ENCODE results near the gene ETV1.
A peak's percentile ranks its signal among the peaks of the same experiment; 100 is the strongest.

ETV1 gene

DNA sequence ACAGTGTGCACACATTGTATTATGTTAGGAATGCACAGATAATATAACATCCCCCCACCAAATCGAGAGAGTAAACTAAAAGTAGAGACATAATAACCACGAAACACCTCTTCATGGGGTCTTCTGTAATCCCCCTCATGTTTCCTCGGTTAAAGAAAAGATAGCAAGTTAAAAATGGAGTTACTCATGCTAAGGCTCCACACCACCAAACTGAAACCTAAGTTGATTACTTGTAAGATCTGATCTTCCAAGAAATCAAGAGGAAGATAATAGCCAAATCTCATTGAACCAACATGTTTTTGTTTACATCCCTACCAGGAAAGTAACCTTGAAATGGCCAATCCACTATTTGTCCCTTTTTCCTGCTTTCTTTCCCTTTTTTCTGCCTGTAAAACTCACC is 11.7 kb upstream of the ETV1 start:
- H3K4me3 ChIP-seq (ENCODE audit: extremely low read depth, insufficient read depth, low read length, poor library complexity, severe bottlenecking) = no peak overlapping the region
- H3K36me3 ChIP-seq (ENCODE audit: control insufficient read depth, insufficient read depth, low read length) = no peaks in the 10 kb centered on the region
- no peaks in the 10 kb centered on the region for H3K9me3 ChIP-seq (ENCODE audit: control insufficient read depth, low read length)
- no peak overlapping the region for H3K27ac ChIP-seq (ENCODE audit: low read depth, low read length, severe bottlenecking)
- H3K4me1 ChIP-seq (ENCODE audit: control insufficient read depth, insufficient read depth, low read length, poor library complexity, severe bottlenecking) = no peaks in the 10 kb centered on the region
- 100% methylated on average over 3 of the region's 3 CpGs; no CpG with 5 or more reads in 1 of the 2 experiments for WGBS, 2 experiments (ENCODE audit: insufficient coverage in 2 of 2)

DNA sequence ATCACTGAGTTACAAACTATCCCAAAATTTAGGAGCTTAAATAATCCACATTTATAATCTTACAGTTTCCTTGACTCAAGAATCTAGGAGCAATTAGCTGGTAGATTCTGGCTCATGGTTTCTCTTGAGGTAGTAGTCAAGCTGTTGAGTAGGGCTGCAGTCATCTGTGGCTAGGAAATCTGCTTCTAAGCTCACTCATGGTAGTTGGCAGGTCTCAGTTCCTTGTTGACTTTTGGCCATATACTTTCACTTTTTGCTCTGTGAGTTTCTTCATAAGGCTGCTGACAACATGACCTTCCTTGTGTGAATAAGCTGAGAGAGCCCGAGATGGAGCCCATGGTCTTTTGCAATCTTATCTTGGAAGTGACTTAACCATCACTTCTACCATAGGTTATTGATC is 10.8 kb upstream of the ETV1 start:
- H3K36me3 ChIP-seq (ENCODE audit: control insufficient read depth, insufficient read depth, low read length) = no peaks in the 10 kb centered on the region
- no peaks in the 10 kb centered on the region for H3K4me1 ChIP-seq (ENCODE audit: control insufficient read depth, insufficient read depth, low read length, poor library complexity, severe bottlenecking)
- H3K4me3 ChIP-seq (ENCODE audit: extremely low read depth, insufficient read depth, low read length, poor library complexity, severe bottlenecking) = no peak overlapping the region
- H3K27ac ChIP-seq (ENCODE audit: low read depth, low read length, severe bottlenecking) = no peak overlapping the region
- WGBS, 2 experiments (ENCODE audit: insufficient coverage in 2 of 2) = no CpG with 5 or more reads among the region's 1 CpG
- no peaks in the 10 kb centered on the region for H3K9me3 ChIP-seq (ENCODE audit: control insufficient read depth, low read length)

DNA sequence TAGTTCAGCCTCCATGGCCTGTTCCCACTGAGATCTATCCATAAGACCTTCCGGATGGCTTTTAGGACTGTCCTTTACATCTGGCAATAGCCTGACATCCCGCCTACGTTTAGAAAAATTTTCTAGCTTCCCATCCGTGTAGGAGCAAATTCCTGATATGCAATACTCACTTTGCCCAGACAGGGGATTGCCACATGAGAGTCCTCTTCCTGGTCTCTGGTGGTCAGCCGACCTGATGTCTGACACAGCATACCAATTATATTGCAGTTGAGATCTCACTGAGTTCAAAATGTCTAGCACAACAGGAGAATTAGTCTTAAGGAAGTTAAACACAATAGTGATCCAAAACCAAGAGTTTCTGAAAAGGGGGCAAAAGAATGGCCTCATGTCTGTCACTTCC is 9.4 kb upstream of the ETV1 start:
- H3K4me1 ChIP-seq (ENCODE audit: control insufficient read depth, insufficient read depth, low read length, poor library complexity, severe bottlenecking) = no peaks in the 10 kb centered on the region
- H3K4me3 ChIP-seq (ENCODE audit: extremely low read depth, insufficient read depth, low read length, poor library complexity, severe bottlenecking) = no peak overlapping the region
- no peaks in the 10 kb centered on the region for H3K36me3 ChIP-seq (ENCODE audit: control insufficient read depth, insufficient read depth, low read length)
- H3K27ac ChIP-seq (ENCODE audit: low read depth, low read length, severe bottlenecking) = no peak overlapping the region
- no peaks in the 10 kb centered on the region for H3K9me3 ChIP-seq (ENCODE audit: control insufficient read depth, low read length)
- 72 to 81% methylated on average over 3 to 4 of the region's 5 CpGs for WGBS, 2 experiments (ENCODE audit: insufficient coverage in 2 of 2)

DNA sequence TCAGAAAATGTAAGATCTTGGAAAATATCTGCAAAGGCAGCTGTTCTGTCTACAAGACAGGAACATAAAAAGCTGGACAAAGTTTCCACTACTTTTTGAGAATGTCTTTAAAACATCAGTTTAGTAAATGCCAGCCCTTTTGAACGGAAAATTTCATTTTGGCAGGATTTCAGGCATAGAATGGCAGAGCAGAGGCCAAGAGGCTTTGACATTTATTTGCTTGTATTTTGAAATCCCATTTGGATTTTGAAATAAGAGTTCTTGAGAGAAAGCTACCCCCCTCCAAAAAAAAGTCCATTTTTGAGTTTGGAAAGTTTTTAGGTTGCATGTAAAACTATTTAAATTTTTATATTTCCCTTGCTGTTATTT is 3.1 kb upstream of the ETV1 start:
- WGBS, 2 experiments (ENCODE audit: insufficient coverage in 2 of 2) = 83 to 100% methylated on average over 1 of the region's 1 CpG
- Histone ChIP-seq H3K4me1 (ENCODE audit: control insufficient read depth, insufficient read depth, low read length, poor library complexity, severe bottlenecking) (peaks cover 10% of the 10 kb centered on the region), H3K4me3 (ENCODE audit: extremely low read depth, insufficient read depth, low read length, poor library complexity, severe bottlenecking) (no peak overlapping the region), H3K36me3 (ENCODE audit: control insufficient read depth, insufficient read depth, low read length) (no peaks in the 10 kb centered on the region), H3K9me3 (ENCODE audit: control insufficient read depth, low read length) (no peaks in the 10 kb centered on the region), H3K27ac (ENCODE audit: low read depth, low read length, severe bottlenecking) (peak overlapping the region; percentile 98)

DNA sequence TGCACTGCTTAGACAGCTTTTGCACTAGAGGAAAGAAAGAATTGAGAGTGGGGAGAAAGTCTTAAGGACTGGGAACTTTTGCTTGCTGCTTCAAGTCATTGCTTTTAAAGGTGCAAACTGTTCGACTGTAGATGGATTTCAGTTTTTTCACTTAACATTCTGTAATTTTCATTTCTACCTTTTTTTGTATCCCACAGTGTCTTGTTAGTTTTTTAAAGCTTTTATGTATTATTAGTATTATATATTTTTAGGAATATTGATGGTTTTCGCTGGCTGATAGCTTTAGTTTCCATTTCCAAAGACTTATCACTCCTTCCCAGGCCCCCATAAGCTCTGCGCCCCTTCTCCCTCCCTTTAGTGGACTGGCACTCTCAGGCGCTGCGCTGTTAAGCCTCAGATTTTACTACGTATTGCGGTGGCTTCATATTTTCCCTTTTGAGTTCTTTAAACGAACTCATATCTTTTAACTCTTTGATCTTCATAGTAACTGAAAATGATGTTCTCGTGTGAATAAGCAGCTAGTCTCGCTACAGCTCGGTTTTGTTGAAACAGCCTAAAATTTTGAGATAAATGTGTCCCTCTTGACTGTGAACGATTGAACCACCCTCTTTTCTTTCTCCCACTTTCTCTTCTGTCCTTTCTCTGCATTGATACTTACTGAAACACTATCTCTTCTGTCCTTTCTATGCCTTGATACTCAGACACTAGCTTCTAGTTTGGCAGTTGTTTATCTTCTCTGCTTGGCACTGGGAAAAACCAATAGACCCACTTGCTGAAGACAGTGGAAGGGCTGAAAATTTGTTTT is 2.5 kb upstream of the ETV1 start:
- WGBS, 2 experiments (ENCODE audit: insufficient coverage in 2 of 2) = 79 to 82% methylated on average over 5 to 10 of the region's 12 CpGs
- Histone ChIP-seq H3K36me3 (ENCODE audit: control insufficient read depth, insufficient read depth, low read length) (no peaks in the 10 kb centered on the region), H3K27ac (ENCODE audit: low read depth, low read length, severe bottlenecking) (peak overlapping the region; percentile 98), H3K4me3 (ENCODE audit: extremely low read depth, insufficient read depth, low read length, poor library complexity, severe bottlenecking) (peak overlapping the region; percentile 31), H3K9me3 (ENCODE audit: control insufficient read depth, low read length) (no peaks in the 10 kb centered on the region), H3K4me1 (ENCODE audit: control insufficient read depth, insufficient read depth, low read length, poor library complexity, severe bottlenecking) (peaks cover 10% of the 10 kb centered on the region)

DNA sequence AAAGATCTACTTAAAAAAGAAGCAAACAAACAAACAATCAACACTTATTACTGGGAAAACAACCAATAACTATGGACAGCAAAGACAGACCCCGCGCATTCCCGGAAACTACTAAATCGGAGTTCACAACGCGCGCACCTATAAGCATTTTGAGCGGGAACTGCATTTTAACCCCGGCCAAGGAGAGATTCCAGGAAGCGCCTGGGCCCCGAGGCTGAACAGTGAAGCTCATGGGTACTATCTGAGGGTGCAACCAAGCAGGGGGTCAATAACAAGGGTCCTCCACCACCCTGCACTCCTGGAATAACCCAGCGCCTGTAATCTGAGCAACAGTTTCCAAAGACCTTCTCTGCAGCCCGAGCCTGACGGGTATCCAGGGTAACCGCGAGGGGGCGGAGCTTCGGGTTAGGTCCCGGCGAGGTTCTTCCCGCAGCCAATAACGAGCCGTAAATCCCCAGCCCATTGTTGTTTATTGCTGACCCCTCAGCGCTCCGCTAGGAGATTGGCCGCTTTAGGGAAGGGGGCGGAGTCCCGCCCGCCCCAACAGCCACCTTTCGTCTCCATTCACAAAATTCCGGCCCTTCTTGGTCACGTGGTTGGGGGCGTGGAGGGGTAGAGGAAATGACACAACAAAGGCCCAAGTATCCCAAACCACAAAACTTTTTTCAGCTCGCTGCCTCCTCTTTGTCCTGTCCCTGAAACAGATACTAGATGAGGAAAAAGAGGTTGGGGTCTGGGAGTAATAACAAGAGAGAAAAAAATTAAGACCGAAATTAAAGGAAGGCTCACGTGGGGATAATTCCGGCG is 1.7 kb upstream of the ETV1 start:
- Histone ChIP-seq H3K4me1 (ENCODE audit: control insufficient read depth, insufficient read depth, low read length, poor library complexity, severe bottlenecking) (peaks cover 13% of the 10 kb centered on the region), H3K36me3 (ENCODE audit: control insufficient read depth, insufficient read depth, low read length) (no peaks in the 10 kb centered on the region), H3K9me3 (ENCODE audit: control insufficient read depth, low read length) (no peaks in the 10 kb centered on the region), H3K27ac (ENCODE audit: low read depth, low read length, severe bottlenecking) (peak overlapping the region; percentile 98), H3K4me3 (ENCODE audit: extremely low read depth, insufficient read depth, low read length, poor library complexity, severe bottlenecking) (peak overlapping the region; percentile 56)
- 0 to 3% methylated on average over 24 to 29 of the region's 38 CpGs for WGBS, 2 experiments (ENCODE audit: insufficient coverage in 2 of 2)

DNA sequence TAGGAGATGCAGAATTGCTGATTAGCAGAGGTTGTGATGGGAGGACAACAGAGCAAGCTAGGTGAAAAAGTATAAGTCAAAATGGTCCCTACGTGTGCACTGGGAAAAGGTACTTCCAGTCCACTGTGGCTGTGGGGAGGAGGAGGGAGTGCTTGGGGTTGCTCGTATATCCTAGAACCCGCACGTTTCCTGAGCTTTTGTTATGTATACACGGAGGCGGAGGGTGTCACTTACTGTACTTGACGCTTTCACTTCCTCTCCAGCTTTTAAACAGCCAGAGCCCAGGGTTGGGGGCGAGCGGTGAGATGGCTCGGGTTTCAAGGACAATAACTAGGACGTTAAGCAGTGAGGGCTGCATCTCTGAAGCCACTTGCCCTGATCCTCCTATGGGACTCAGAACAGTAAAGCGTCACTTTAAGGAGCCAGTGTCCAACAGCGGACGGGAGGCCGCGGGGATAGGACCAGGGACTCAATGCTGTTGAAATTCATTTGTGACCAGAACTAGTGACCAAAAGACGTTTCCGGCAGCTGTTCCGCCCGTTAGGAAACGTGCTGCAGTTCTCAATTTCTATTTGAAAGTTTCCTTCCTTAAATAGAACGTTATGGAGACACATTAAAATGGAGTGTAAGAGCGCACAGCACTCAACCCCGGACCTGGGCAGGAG is 985 bp upstream of the ETV1 start:
- H3K4me1 ChIP-seq (ENCODE audit: control insufficient read depth, insufficient read depth, low read length, poor library complexity, severe bottlenecking) = peaks cover 14% of the 10 kb centered on the region
- no peaks in the 10 kb centered on the region for H3K36me3 ChIP-seq (ENCODE audit: control insufficient read depth, insufficient read depth, low read length)
- peak overlapping the region; percentile 56 for H3K4me3 ChIP-seq (ENCODE audit: extremely low read depth, insufficient read depth, low read length, poor library complexity, severe bottlenecking)
- 1% methylated on average over 19 to 21 of the region's 24 CpGs for WGBS, 2 experiments (ENCODE audit: insufficient coverage in 2 of 2)
- no peaks in the 10 kb centered on the region for H3K9me3 ChIP-seq (ENCODE audit: control insufficient read depth, low read length)
- H3K27ac ChIP-seq (ENCODE audit: low read depth, low read length, severe bottlenecking) = peak overlapping the region; percentile 96

DNA sequence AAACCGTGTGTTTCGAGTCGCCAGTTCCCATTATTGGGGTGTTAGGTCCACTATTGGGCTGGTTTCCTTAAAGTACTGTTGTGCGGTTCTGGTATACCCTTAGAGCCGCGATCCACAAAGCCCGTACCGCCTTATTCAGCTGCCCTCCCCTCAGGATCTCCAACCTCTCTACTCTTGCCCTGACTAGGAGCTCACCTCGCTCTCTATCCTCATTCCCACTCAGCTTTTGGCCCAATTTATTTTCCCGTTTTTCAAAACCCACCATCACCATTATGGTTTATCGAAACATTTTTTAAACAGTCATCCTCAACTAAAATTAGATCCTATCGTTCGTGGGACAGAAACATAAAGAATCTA is 461 bp upstream of the ETV1 start:
- WGBS, 2 experiments (ENCODE audit: insufficient coverage in 2 of 2) = 0% methylated on average over 9 to 10 of the region's 13 CpGs
- Histone ChIP-seq H3K4me1 (ENCODE audit: control insufficient read depth, insufficient read depth, low read length, poor library complexity, severe bottlenecking) (peaks cover 14% of the 10 kb centered on the region), H3K27ac (ENCODE audit: low read depth, low read length, severe bottlenecking) (peak overlapping the region; percentile 96), H3K9me3 (ENCODE audit: control insufficient read depth, low read length) (no peaks in the 10 kb centered on the region), H3K4me3 (ENCODE audit: extremely low read depth, insufficient read depth, low read length, poor library complexity, severe bottlenecking) (peak overlapping the region; percentile 56), H3K36me3 (ENCODE audit: control insufficient read depth, insufficient read depth, low read length) (no peaks in the 10 kb centered on the region)

DNA sequence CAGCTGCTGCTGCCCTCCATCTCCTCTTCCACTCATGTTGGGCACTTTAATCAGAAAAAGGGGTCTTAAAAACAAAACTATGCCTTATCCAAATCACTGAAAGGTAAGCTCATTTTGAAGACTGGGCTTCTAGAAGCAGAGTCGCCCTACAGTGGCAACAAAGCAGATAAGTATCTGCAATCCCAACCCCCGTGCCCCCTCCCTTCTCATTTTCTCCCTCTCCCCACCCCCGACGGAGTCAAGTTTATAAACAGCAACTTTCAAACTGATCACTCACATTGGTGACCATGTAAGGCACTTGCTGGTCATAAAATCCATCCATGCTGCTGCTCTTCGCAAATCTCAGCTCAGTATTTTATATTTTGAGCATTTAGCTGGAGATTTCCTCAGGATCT is 738 bp downstream of the ETV1 start:
- no peaks in the 10 kb centered on the region for H3K9me3 ChIP-seq (ENCODE audit: control insufficient read depth, low read length)
- H3K27ac ChIP-seq (ENCODE audit: low read depth, low read length, severe bottlenecking) = peak overlapping the region; percentile 96
- 0% methylated on average over 3 to 4 of the region's 5 CpGs for WGBS, 2 experiments (ENCODE audit: insufficient coverage in 2 of 2)
- no peaks in the 10 kb centered on the region for H3K36me3 ChIP-seq (ENCODE audit: control insufficient read depth, insufficient read depth, low read length)
- peak overlapping the region; percentile 56 for H3K4me3 ChIP-seq (ENCODE audit: extremely low read depth, insufficient read depth, low read length, poor library complexity, severe bottlenecking)
- peaks cover 14% of the 10 kb centered on the region for H3K4me1 ChIP-seq (ENCODE audit: control insufficient read depth, insufficient read depth, low read length, poor library complexity, severe bottlenecking)

DNA sequence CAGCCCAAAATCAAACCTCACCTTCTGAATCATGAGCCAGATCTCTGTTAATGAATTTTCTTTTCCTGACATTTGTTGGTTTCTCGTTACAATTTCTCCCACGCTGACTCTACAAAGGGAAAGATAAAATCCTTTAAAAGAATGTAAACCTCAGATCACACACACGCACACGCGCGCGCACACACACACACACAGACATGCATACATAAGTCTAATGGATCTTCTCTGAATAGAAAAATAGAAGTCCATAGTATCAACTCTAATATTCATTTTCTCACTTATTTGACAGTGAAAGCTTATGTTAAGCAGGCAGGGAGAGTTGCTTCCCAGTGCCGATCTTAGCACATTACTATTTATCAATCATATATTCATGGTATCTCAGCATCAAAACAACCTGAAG is 1.4 kb downstream of the ETV1 start:
- peaks cover 14% of the 10 kb centered on the region for H3K4me1 ChIP-seq (ENCODE audit: control insufficient read depth, insufficient read depth, low read length, poor library complexity, severe bottlenecking)
- no CpG with 5 or more reads among the region's 8 CpGs for WGBS, 2 experiments (ENCODE audit: insufficient coverage in 2 of 2)
- no peaks in the 10 kb centered on the region for H3K36me3 ChIP-seq (ENCODE audit: control insufficient read depth, insufficient read depth, low read length)
- H3K9me3 ChIP-seq (ENCODE audit: control insufficient read depth, low read length) = no peaks in the 10 kb centered on the region
- H3K27ac ChIP-seq (ENCODE audit: low read depth, low read length, severe bottlenecking) = peak overlapping the region; percentile 96
- H3K4me3 ChIP-seq (ENCODE audit: extremely low read depth, insufficient read depth, low read length, poor library complexity, severe bottlenecking) = peak overlapping the region; percentile 56
